Dermis microvascular lymphatic vessel endothelial cell (primary cell): Measurements from ENCODE around the gene HAS3. TPM values are rescaled to one million over a fixed set of nuclear protein-coding genes. Genes with fewer than 3 reads are reported as not detected.
"Not testable (repeated sequence)": the region's sequence is repeated elsewhere in the genome, so short reads cannot be mapped to it uniquely, and the experiment has no call there.

Experiments
- DNase-seq, 2 donors: peaks; one replicate each; pipeline versions ENCODE4 v3.0.0 to v3.0.0-alpha.2; 2010; ENCODE audit warnings: low read depth in 2 of 2
- total RNA-seq: library from RNA; depleted of rRNA; stranded (reverse); fragments of >200 nt; gene quantifications from 2 replicates; pipeline ENCODE4 v1.2.1, GENCODE V29; 2014

Gene HAS3
- total RNA-seq, 1 donor from 2014 or later = 1.0 TPM

DNA sequence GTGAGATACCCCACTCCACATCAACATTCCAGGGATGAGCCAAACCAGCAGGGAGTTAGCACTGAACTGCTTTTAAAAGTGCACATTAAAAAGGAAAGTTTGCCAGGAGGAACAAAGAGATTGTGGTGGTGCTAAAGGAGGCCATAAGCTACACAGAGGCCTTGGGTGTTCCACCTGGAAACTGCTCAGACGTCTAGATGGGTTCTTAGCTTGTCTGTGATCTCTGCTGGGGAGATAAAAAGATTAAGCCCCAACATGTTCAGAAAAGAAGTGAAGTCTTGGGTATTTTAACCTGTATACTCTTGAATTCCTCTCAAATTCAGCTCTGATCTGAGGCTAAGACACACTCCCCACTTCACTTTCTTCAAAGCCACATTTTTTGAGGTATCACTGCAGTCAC, 10.4 kb downstream of the HAS3 start:
- no peak for DNase-seq

DNA sequence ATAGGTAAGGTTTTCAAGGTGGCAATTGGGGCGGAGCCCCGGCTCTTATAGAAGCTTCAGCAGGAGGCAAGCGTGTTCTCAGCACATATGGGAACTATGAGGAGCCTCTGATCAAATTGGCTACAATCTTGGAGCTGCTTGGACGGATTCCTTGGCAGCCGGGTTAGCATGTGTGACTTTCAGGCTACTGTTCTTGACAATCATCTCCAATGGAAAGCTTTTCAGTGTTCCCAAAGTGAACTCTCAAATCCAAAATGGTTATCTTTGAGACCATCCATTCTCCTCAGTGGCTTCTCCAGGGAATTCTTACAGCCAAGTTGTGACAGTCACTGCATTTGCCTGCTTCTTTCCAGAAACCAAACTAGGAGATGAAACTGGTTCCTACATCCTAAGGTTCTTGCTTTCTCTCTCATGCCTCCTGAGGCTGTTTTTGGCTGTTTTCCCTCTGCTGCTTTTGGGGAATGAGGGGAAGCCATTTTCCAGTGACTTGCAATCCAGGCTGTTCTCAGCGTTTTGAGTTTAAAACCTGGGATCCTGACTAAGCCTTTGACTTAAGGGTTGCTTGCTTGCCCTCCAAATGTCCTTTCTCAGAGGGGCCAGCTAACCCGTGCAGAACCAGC, 10.9 kb downstream of the HAS3 start:
- no peak for DNase-seq

DNA sequence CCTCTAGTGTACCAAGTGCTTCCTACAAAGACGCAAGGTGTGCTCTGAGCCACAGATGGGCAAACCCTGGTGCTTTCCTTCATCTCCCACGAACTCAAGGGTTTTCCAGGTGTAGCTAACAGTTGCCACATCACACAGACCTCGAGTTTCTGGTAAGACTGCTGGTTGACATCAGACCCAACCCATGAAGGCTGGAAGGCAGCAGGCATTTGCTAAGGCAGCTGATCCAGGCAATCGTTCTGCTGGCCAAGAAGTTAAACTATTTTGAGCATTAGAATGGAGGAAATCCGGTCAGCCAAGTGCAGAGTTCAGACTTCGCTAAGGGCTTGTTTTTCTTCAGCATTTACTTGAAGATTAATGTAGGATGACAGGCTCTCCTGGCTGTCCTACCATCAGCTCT, 11.5 kb downstream of the HAS3 start:
- no peak for DNase-seq

DNA sequence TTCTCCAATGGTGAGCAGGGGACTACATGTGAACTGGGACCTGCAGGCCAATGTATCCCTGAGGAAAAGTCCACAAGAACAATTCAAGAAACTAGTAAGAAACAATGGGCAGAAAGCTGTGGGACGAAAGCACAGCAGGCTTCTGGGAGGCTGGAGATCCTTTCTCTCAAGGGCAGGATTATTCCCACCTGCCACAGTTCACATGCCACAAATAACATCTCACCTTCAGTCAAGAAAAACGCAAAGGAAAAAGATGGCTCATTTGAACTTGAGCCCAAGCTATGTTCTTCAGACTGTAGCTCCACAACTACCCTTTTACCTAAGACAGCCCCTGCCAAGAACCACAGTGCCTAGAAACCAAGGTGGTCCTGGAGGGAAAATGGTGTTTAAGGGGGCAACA, 13.0 kb downstream of the HAS3 start:
- no peak for DNase-seq

DNA sequence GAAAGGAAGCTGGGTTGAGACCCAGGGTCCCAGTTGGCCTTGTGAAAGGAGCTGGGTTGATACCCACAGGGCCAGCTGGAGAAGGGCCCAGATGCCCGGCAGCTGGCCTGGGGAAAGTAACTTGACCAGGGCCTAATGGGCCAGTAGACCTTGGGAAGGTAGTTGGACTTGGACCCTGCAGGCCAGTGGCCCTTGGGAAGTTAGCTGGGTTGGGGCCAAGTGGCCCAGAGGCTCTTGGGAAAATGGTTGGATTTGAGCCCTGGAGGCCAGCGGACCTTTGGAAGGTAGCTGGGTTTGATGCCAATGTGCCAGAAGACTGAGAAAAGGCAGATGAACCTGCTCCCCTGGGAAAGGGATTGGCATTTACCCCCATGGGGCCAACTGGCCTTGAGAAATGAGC, 13.5 kb downstream of the HAS3 start:
- no peak for DNase-seq

DNA sequence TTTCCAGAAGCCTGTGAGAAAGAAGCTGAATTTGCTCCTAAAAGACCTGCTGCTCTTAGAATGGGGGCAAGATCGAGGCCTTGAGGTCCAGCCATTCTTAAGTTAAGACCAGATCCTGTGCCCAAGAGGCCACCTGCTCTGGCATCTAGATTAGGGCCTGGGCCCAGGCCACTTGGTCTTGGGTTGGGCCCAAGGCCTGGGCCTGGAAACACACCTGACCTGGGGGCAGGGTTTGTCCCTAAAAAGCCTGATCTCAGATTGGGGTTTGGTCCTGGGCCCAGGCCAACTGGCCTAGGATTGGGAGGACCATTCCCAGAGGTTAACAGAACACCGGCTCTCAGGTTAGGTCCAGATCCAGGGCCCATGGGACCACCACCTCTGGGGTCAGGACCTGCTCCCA, 14.1 kb downstream of the HAS3 start:
- DNase-seq = no peak

DNA sequence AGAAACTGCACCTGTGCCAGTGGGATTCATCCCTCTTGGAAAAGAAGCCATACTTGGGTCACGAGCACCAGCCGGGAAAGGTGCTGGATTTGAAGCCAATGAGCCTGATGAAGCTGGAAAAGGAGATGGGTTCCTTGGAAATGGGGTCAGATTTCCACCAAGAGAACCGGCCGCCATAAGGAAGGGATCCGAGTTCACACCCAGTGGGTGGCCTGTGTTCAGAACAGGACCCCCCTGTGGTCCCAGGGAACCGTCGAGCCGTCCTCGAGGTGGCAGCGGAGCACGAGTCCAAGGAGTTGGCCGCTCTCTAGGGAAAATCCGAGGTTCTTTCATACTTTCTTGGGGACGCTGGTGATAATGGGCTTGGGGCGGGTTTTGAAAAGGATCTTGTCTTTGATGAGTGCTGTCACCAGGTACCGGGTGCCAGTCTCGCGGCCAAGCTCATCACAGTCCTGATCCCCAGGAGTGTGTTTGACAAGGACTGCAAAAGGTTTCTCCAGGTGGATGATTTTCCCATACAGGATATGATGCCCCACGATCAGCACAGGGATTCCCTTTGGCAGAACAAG, 14.7 kb downstream of the HAS3 start:
- DNase-seq = no peak

DNA sequence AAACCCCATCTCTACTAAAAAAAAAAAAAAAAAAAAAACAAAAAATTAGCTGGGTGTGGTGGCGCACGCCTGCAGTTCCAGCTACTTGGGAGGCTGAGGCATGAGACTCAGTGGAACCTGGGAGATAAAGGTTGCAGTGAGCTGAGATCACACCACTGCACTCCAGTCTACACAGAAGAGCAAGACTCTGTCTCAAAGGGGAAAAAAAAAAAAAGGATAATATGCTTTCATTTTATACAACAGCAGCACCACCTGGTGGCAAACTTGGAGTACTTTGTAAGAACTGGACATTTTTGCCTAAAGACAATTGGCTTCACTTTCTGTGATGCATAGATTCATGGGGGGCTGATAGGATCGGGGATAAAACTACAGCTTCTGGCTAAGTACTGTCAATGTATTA, 18.5 kb downstream of the HAS3 start:
- DNase-seq = peak; percentile 70 to 77

DNA sequence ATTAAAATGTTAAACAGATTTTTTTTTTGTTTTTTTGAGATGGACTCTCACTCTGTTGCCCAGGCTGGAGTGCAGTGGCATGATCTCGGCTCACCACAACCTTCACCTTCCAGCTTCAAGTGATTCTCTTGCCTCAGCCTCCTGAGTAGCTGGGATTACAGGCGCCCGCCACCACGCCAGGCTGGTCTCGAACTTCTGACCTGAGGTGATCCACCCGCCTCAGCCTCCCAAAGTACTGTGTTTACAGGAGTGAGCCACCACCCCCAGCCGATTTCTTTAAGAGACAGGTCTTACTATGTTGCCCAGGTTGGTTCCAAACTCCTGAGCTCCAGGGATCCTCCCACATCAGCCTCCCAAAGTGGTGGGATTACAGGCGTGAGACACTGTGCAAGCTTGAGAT, 19.0 kb downstream of the HAS3 start:
- not testable (repeated sequence) for DNase-seq

DNA sequence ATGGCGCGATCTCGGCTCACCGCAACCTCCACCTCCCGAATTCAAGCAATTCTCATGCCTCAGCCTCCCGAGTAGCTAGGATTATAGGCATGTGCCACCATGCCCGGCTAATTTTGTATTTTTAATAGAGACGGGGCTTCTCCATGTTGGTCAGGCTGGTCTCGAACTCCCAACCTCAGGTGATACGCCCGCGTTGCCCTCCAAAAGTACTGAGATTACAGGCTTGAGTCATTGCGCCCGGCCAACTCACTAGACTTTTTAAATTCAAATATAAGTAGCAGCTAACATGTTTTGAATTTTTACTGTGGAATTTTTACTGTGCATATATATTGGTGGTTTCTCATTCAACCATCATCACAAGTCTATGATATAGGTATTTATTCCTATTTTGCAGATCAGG, 19.5 kb downstream of the HAS3 start:
- DNase-seq = not testable (repeated sequence)

DNA sequence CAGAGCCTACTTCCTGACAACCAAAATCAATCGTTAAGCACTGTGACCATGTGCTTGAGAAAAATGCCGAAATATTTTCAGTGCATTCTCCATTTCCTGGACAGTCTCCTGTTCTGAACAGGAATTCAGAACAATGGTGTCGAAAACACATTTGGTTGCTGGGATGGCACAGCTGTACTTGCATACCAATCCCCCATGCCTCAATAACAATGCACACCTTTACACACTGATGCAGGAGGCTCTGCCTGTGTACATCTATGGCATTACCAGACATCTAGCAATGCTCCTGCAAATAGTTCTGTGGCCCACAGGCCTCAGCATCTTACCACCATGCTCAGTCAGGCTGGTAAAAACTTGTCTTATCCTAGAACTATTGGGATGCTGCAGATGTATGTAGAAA, 20.8 kb downstream of the HAS3 start:
- peak; percentile 56 to 58 for DNase-seq

DNA sequence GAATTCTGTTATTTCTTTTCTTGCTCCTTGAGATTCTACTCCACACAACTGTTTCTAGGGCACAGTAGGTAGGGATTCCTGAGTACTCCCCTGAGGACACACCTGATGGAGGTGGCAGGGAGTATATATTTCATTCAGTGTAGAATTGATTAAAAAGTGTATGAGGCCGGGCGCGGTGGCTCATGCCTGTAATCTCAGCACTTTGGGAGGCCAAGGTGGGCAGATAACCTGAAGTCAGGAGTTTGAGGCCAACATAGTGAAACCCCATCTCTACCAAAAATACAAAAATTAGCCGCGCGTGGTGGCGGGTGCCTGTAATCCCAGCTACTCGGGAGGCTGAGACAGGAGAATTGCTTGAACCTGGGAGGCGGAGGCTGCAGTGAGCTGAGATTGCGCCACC, 21.3 kb downstream of the HAS3 start:
- not testable (repeated sequence) for DNase-seq

DNA sequence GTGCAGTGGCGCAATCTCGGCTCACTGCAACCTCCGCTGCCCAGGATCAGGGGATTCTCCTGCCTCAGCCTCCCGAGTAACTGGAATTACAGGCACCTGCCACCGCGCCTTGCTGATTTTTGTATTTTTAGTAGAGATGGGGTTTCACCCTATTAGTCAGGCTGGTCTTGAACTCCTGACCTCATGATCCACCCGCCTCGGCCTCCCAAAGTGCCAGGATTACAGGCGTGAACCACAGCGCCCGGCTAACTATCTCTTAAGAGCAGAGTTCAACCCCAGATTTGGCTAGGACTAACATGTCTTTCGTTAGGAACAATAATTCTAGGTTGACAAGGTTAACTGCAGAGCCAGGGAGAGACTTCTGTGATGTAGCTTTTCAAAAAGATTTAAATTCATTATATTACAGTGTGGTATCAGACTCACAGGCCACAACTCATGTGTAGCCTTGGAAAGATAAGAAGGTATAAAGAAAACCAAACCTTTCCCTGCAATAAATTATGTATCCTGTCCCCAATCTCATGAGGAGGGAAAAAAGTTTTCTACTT, 22.6 kb downstream of the HAS3 start:
- no peak for DNase-seq

DNA sequence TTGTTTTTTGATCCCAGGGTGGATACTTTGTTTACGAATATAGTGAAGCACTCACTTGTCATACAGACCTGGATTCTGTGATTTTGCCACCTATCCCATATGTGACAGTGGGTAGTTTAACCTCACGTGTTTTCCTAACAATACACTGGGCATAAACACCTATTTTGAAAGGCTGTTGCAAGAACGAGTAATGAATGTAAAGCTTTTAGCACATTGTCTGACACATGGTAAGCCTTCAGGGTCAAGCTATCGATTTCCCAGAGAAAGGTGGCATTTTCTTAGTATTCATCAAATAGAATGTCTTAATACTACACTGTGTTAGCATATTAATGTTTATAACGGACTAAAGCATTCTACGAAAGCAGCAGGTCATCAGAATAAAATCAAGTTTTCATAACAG, 25.0 kb downstream of the HAS3 start:
- DNase-seq = no peak

DNA sequence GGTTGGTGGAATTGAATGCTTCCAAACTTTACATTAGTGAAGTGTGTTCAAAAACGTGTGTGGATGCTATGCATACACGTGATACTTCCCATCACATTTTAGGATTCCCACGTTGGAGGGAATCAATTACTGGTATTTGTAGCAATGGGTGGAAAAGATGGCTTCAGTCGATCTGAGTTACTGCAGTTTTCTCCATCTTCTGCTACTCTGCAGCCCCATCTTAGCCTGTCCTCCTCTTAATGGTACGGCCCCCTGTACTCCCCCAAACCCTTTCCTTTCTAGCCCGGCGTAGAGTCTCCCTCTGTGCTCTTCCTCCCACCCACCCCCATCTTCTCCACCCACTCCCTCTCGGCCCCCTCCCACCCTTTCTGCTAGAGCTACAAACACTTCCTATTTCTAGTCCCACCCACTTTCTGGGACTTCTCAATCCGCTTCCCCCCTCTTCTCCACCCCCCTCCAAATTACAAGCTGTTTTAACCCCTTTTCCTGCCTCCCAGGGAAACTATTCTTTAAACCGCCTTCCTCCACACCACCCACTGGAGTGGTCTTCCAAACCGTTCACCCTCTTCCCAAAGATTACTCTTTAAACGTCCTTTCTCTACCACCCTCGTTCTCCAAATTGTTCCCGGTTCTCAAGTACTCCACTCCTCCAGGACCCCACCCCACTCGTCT, 25.9 kb downstream of the HAS3 start:
- DNase-seq = peak in 1 of 2 donors; percentile 53

DNA sequence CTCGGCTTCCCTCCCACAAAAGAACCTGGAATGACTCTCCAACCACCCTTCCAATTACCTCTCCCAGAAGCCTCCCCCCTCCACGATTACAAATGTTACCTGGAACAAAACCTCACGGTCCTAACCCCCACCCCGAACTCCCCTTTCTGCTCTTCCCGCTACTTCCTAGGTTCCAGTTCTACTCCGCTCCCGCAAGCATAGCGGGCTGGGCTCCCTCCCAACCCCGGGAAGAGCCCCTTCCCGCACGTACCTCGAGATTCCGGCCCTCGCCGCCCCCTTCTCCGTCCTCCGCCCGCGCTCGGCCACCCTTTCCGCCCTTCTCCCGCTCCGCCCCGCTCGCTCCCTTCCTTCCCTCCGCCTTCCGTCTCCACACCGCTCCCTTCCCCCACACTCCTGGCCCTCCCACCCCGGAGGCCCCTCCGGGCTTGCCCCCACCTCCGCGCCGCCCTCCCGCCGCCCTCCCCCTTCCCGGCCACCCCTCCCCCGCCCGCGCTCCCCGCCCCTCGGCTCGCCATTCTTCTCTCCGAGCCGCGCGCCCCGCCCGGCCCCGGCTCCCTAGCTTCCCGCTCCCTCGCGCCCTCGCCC, 26.5 kb downstream of the HAS3 start:
- peak; percentile 32 to 84 for DNase-seq

DNA sequence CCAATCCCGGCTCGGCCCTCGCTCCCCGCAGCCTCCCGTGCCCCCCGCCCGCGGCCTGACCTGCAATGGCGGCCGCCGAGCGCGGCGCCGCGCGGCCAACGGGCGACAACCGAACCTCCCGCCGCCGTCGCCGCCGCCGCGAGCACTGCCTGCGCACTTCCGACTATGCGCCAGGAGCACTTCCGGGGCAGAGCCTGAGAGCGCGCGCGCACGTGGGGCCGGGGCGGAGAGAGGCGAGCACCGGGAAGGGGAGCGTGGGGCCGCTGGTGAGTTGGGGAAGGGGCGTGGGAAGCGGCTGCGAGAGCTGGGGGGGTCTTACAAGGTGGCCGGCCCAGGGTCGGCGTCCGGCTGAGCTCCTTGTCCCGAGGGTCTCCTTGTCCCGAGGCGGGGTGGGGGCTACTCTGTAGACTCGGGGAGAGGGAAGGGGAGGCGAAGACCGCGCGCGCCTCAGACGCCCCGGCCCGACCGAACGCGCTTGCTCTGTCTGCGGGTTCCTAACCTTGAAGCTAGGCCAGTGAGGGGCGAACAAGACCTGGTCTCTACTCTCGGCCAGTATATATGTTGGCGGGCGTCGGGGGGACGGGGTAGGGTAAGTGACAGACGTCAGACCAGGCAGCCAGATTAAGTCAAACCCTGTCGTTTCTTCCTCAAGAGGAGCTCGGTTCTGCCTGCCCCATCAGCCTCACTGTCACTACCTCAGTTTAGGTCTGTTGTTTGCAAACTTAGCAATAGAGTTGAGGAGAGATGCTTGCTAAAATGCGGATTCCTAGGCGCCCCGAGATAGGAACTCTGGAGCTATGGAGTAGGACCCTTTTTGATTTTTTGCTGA, 27.2 kb downstream of the HAS3 start, which contains the start of the genes CHTF8 and UTP4:
TSS of gene CHTF8 (minus strand) at position 165 of the 829 bp plus-strand sequence. CDS start 11,130 bp downstream, outside the sequence.
TSS of gene UTP4 (plus strand) at position 226 of the 829 bp plus-strand sequence. CDS start 811 bp downstream, outside the sequence.
- DNase-seq = peak; percentile 43 to 85

DNA sequence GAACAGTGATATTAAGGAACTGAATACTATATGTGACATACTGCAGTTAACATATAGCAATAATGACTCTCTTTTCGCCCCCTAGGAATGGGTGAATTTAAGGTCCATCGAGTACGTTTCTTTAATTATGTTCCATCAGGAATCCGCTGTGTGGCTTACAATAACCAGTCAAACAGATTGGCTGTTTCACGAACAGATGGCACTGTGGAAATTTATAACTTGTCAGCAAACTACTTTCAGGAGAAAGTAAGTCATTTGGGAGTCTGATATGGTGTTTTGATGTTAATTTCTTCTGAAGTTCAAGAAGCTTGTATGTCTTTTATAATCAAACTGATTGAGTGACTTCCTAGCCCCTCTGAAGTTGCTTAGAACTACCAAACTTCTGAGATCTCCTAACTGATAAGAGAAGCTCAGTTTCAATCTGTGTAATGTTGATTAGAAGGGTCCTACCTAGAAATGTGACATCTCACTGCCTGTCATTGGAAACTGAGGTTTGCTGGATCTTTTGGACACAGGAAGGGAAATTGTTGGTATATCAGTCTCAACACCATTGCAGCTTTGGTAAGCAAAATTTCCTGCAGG, 28.0 kb downstream of the HAS3 start:
- DNase-seq = no peak

DNA sequence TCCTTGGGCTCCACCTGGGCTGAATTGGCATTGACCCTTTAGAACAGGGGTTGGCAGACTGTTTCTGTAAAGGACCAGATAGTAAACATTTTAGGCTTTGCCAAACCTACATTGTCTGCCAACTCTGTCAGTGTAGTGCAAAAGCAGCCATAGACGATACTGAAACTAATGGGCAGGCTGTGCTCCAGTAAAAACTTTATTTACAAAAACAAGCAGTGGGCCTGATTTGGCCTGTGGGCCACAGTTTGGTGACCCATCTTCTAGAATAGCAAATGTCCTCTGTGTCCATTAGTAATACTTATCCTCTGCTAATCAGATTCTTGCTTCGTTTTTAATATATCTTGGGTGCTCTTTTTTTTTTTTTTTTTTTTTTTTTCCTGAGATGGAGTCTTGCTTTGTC, 33.2 kb downstream of the HAS3 start:
- DNase-seq = no peak

DNA sequence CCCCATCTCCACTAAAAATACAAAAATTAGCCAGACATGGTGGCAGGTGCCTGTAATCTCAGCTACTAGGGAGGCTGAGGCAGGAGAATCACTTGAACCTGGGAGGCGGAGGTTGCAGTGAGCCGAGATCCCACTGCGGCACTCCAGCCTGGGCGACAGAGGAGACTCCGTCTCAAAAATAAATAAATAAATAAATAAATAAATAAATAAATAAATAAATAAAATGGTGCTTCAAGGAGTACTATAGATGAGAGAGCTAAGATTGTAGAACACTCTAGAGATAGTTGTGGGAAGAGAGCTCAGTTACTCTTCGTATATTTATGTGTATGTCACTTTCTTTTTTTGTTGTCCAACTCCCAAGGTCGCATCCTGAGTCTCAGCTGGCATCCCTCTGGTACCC, 34.0 kb downstream of the HAS3 start:
- not testable (repeated sequence) for DNase-seq

DNA sequence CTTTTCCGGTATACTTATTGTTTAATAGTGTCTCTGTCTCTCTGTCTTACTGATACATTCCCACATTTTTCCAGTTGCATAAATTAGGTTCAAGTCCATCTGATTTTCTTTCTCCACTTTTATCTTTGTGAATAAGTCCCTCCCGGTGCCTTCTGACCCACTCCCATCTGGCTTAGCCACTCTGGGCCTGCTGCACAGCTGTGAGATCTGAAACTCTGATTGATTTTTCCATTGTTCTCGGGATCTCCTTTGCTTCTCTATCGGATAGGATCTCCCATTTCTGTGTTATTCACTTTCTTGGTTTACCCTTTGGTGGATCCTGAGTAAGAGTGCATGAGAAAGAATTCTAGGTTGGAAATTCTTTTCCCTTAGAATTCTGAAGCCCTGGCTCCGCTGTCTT, 35.6 kb downstream of the HAS3 start:
- no peak for DNase-seq
